ENCODE results near the gene GAS7. TPM values are rescaled to one million over a fixed set of nuclear protein-coding genes. Genes with fewer than 3 reads are reported as not detected.

Gene GAS7
- total RNA-seq, result 1 to 10 TPM in 1 of 2 experiments, under 1 TPM in 1; 0.76 to 1.2 TPM

- H3K27me3 Mint-ChIP-seq, result peaks cover 39% of the 10 kb centered on the region
- H3K4me3 Mint-ChIP-seq, result peak within 1 kb of the TSS; percentile 69
- H3K4me1 Mint-ChIP-seq, result peaks cover 4% of the 10 kb centered on the region
- H3K36me3 Mint-ChIP-seq, result no peaks in the 10 kb centered on the region
- H3K9me3 Mint-ChIP-seq, result peaks cover 12% of the 10 kb centered on the region
- DNase-seq, result peak; percentile 44
- no peak within 1 kb of the TSS for H3K27ac Mint-ChIP-seq
Observed at GRCh38 chr17:10198509-10199249, at the start of gene GAS7. GAS7 (minus strand) TSS chr17:10198606.

- Mint-ChIP-seq H3K9me3 (no peaks in the 10 kb centered on the region), H3K36me3 (no peaks in the 10 kb centered on the region), H3K4me1 (peaks cover 8% of the 10 kb centered on the region), H3K27ac (no peak overlapping the region), H3K4me3 (no peak overlapping the region), H3K27me3 (peaks cover 3% of the 10 kb centered on the region)
- no peak for DNase-seq
Observed at GRCh38 chr17:10247810-10248209, 49.4 kb upstream of the GAS7 start.

GRCh38 chr17:10243883-10244844 is 45.8 kb upstream of the GAS7 start:
- no peak for DNase-seq
- Mint-ChIP-seq H3K27me3 (peaks cover 6% of the 10 kb centered on the region), H3K36me3 (no peaks in the 10 kb centered on the region)

GRCh38 chr17:10241781-10242180 is 43.4 kb upstream of the GAS7 start:
- peaks cover 6% of the 10 kb centered on the region for H3K27me3 Mint-ChIP-seq
- H3K4me1 Mint-ChIP-seq, result no peaks in the 10 kb centered on the region
- H3K4me3 Mint-ChIP-seq, result no peak overlapping the region
- no peaks in the 10 kb centered on the region for H3K36me3 Mint-ChIP-seq
- no peak overlapping the region for H3K27ac Mint-ChIP-seq
- DNase-seq, result no peak
- peaks cover 5% of the 10 kb centered on the region for H3K9me3 Mint-ChIP-seq

More at GRCh38 chr17:10243883-10244844, 45.8 kb upstream of the GAS7 start:
- no peaks in the 10 kb centered on the region for H3K4me1 Mint-ChIP-seq
- peaks cover 5% of the 10 kb centered on the region for H3K9me3 Mint-ChIP-seq
- no peak overlapping the region for H3K4me3 Mint-ChIP-seq
- no peak overlapping the region for H3K27ac Mint-ChIP-seq

- Mint-ChIP-seq H3K9me3 (peaks cover 5% of the 10 kb centered on the region), H3K27me3 (peaks cover 4% of the 10 kb centered on the region), H3K4me1 (no peaks in the 10 kb centered on the region), H3K36me3 (no peaks in the 10 kb centered on the region), H3K4me3 (no peak overlapping the region), H3K27ac (no peak overlapping the region)
- no peak for DNase-seq
Observed at GRCh38 chr17:10238661-10239060, 40.3 kb upstream of the GAS7 start.

GRCh38 chr17:10234033-10234432 is 35.6 kb upstream of the GAS7 start:
- H3K9me3 Mint-ChIP-seq, result peaks cover 2% of the 10 kb centered on the region
- H3K36me3 Mint-ChIP-seq, result no peaks in the 10 kb centered on the region
- H3K4me1 Mint-ChIP-seq, result no peaks in the 10 kb centered on the region
- H3K27ac Mint-ChIP-seq, result no peak overlapping the region
- DNase-seq, result no peak
- H3K27me3 Mint-ChIP-seq, result no peaks in the 10 kb centered on the region
- H3K4me3 Mint-ChIP-seq, result no peak overlapping the region

GRCh38 chr17:10233161-10233560 is 34.8 kb upstream of the GAS7 start:
- H3K4me1 Mint-ChIP-seq, result no peaks in the 10 kb centered on the region
- H3K27ac Mint-ChIP-seq, result no peak overlapping the region
- H3K9me3 Mint-ChIP-seq, result peaks cover 2% of the 10 kb centered on the region
- no peaks in the 10 kb centered on the region for H3K36me3 Mint-ChIP-seq
- H3K4me3 Mint-ChIP-seq, result no peak overlapping the region
- DNase-seq, result no peak
- no peaks in the 10 kb centered on the region for H3K27me3 Mint-ChIP-seq

GRCh38 chr17:10229181-10229580 is 30.8 kb upstream of the GAS7 start:
- H3K9me3 Mint-ChIP-seq, result peaks cover 2% of the 10 kb centered on the region
- no peak overlapping the region for H3K4me3 Mint-ChIP-seq
- no peaks in the 10 kb centered on the region for H3K36me3 Mint-ChIP-seq
- no peak overlapping the region for H3K27ac Mint-ChIP-seq
- H3K4me1 Mint-ChIP-seq, result no peaks in the 10 kb centered on the region
- DNase-seq, result no peak
- no peaks in the 10 kb centered on the region for H3K27me3 Mint-ChIP-seq

GRCh38 chr17:10226930-10227695 is 28.7 kb upstream of the GAS7 start:
- Mint-ChIP-seq H3K4me3 (no peak overlapping the region), H3K36me3 (peaks cover 1% of the 10 kb centered on the region), H3K27ac (no peak overlapping the region), H3K9me3 (peaks cover 4% of the 10 kb centered on the region), H3K4me1 (no peaks in the 10 kb centered on the region), H3K27me3 (no peaks in the 10 kb centered on the region)
- DNase-seq, result peak; percentile 33

GRCh38 chr17:10224582-10225195 is 26.3 kb upstream of the GAS7 start:
- Mint-ChIP-seq H3K4me3 (no peak overlapping the region), H3K4me1 (no peaks in the 10 kb centered on the region), H3K27me3 (no peaks in the 10 kb centered on the region), H3K27ac (no peak overlapping the region), H3K9me3 (peaks cover 8% of the 10 kb centered on the region), H3K36me3 (peaks cover 1% of the 10 kb centered on the region)
- no peak for DNase-seq

- Mint-ChIP-seq H3K4me3 (no peak overlapping the region), H3K27me3 (no peaks in the 10 kb centered on the region), H3K36me3 (peaks cover 1% of the 10 kb centered on the region), H3K9me3 (peaks cover 14% of the 10 kb centered on the region), H3K4me1 (no peaks in the 10 kb centered on the region), H3K27ac (no peak overlapping the region)
- DNase-seq, result no peak
Observed at GRCh38 chr17:10219193-10219592, 20.8 kb upstream of the GAS7 start.

GRCh38 chr17:10217916-10218315 is 19.5 kb upstream of the GAS7 start:
- Mint-ChIP-seq H3K4me1 (no peaks in the 10 kb centered on the region), H3K4me3 (no peak overlapping the region), H3K27me3 (no peaks in the 10 kb centered on the region), H3K27ac (no peak overlapping the region), H3K9me3 (peaks cover 11% of the 10 kb centered on the region), H3K36me3 (no peaks in the 10 kb centered on the region)
- no peak for DNase-seq

- Mint-ChIP-seq H3K27me3 (no peaks in the 10 kb centered on the region), H3K4me1 (no peaks in the 10 kb centered on the region), H3K27ac (no peak overlapping the region), H3K4me3 (no peak overlapping the region), H3K9me3 (peaks cover 11% of the 10 kb centered on the region), H3K36me3 (no peaks in the 10 kb centered on the region)
- DNase-seq, result no peak
Observed at GRCh38 chr17:10216213-10216938, 18.0 kb upstream of the GAS7 start.

- Mint-ChIP-seq H3K4me1 (no peaks in the 10 kb centered on the region), H3K27ac (no peak overlapping the region), H3K4me3 (no peak overlapping the region), H3K27me3 (no peaks in the 10 kb centered on the region), H3K9me3 (peaks cover 11% of the 10 kb centered on the region), H3K36me3 (no peaks in the 10 kb centered on the region)
- DNase-seq, result no peak
Observed at GRCh38 chr17:10215286-10215685, 16.9 kb upstream of the GAS7 start.
